Transverse colon (tissue), 4 donors: ENCODE measurements around the gene ZNF653. TPM values are rescaled to one million over a fixed set of nuclear protein-coding genes. Genes with fewer than 3 reads are reported as not detected.

Experiments used
- DNase-seq: peaks from one replicate; pipeline ENCODE4 v3.0.0-alpha.2; 2019
- H3K27ac ChIP-seq, 4 donors: fragments of 200-600 bp; sonication (generic); 2 replicates each; pipeline ENCODE4 v1.5.1; 2016 to 2018; ENCODE audit warnings: inconsistent platforms in 4 of 4
- H3K27me3 ChIP-seq: fragments of 200-600 bp; sonication (generic); 2 replicates; pipeline ENCODE4 v1.5.1; 2017; ENCODE audit warnings: inconsistent platforms
- H3K36me3 ChIP-seq, 4 donors: fragments of 200-600 bp; sonication (generic); 2 replicates each; pipeline ENCODE4 v1.5.1; 2017 to 2019; ENCODE audit warnings: inconsistent platforms in 4 of 4
- H3K4me1 ChIP-seq, 4 donors: fragments of 200-600 bp; sonication (generic); 2 replicates each; pipeline ENCODE4 v1.5.1; 2017 to 2020; ENCODE audit warnings: inconsistent platforms in 4 of 4
- H3K4me3 ChIP-seq, 4 donors: fragments of 200-600 bp; sonication (generic); 1 replicate in 1 of 4; 2 replicates in 3 of 4; pipeline versions ENCODE4 v1.5.1 to v1.6.1; 2017 to 2019; ENCODE audit warnings: inconsistent platforms in 4 of 4
- H3K9me3 ChIP-seq, 2 donors: fragments of 200-600 bp; sonication (generic); 2 replicates each; pipeline ENCODE4 v1.5.1; 2017 to 2019; ENCODE audit warnings: inconsistent platforms in 2 of 2
- EP300 ChIP-seq: sonication (generic); formaldehyde crosslinking; IDR thresholded peaks from one replicate; pipeline ENCODE4 v1.6.1; 2017; ENCODE audit warnings: antibody characterized with exemption, low read depth
- POLR2A ChIP-seq: fragments of 450-650 bp; IDR thresholded peaks from one replicate; pipeline ENCODE4 v1.6.1; 2016; ENCODE audit warnings: antibody characterized with exemption, mild to moderate bottlenecking, moderate library complexity
- POLR2AphosphoS5 ChIP-seq, 3 donors: sonication (generic); formaldehyde crosslinking; IDR thresholded peaks; one replicate each; pipeline ENCODE4 v1.6.1; 2016; ENCODE audit warnings: antibody characterized with exemption in 3 of 3
- WGBS, 2 donors: methylation state at CpG; one replicate each; pipeline ENCODE4 v1.1.5; 2018; ENCODE audit warnings: low coverage in 1 of 2; 5-methylcytosine and 5-hydroxymethylcytosine counted together
- in situ Hi-C, 4 donors: fragments of 200-750 bp; cut with MboI; loops; one replicate each; pipeline versions ENCODE4 v1.15.0 to v1.15.1; 2017; ENCODE audit warnings: low sequenced_read_pairs in 3 of 4, low pct_ligation_motif_present in 1 of 4, low pct_unique_long_range_greater_than_20kb in 1 of 4
- intact Hi-C: fragments of 100-400 bp; cut with DNase I; formaldehyde crosslinking; loops from one replicate; pipeline ENCODE4 v1.15.1; 2023; ENCODE audit warnings: low total_unique reads
- total RNA-seq, 4 donors: library from RNA; depleted of rRNA; stranded (reverse); fragments of >200 nt; gene quantifications; one replicate each; pipeline ENCODE4 v1.1.0, GENCODE V29; 2016
- TF ChIP-seq, protein P1 (sequence below), 5 experiments: fragments of 200-600 bp in 3 of 5; fragments of 450-650 bp in 2 of 5; sonication (generic) in 3 of 5; IDR thresholded peaks; 1 replicate in 2 of 5; 2 replicates in 3 of 5; pipeline ENCODE4 v1.5.1; 2016 to 2017; ENCODE audit warnings: antibody characterized with exemption in 5 of 5, inconsistent platforms in 3 of 5, mild to moderate bottlenecking in 2 of 5, moderate library complexity in 1 of 5

Gene ZNF653
- total RNA-seq, 4 donors from 2014 or later, result 10.6 to 44.9 (median 17.4) TPM

DNA sequence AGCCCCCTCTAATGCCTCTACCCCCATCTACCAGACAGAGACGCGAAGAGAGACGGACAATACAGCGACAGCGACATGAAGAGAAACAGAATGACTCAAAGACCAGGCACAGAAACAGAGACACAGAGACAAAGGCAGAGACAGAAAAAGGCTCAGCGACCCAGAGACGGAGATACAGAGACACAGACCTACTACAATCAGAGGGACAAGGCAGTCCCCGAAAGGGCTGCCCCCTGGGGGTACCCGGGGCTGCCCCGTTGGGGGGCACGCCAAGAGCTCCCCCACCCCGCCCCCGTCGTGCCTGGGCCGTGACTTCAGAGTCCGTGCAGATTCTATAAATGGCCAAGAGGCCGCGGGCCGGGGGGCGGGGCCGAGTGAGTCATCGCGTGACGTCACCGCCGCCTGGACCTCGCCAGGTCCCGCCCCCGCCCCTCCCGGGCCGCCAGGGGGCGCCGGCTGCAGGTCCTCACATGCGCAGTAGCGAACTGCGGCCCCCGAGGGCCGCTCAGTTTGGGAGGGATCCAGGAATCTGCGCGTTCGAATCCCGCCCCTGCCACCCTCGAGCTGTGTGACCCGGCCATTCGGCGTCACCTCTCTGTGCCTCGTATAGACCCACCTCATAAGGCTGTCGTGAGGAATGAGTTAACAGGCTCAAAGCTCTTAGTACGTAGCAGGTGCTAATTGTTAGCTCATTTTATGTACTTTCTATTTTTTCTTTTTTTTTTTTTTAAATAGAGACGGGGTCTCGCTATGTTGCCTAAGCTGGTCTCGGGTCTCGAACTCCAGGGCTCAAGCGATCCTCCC, 30.4 kb upstream of the ZNF653 start:
- no peaks in the 10 kb centered on the region for H3K36me3 ChIP-seq
- peaks cover 0 to 18% (median 10%) of the 10 kb centered on the region in 4 donors for H3K4me1 ChIP-seq
- no peaks in the 10 kb centered on the region for H3K9me3 ChIP-seq
- H3K27ac ChIP-seq, result peak overlapping the region; percentile 82 to 97 (median 87)
- intact Hi-C loops (no loop called here), in situ Hi-C loops (no loop called here)
- DNase-seq, result peak; percentile 93
- TF ChIP-seq POLR2AphosphoS5 (IDR thresholded peaks at IDR 0.05), result peak; percentile 21 to 63 (median 62)
- TF ChIP-seq, protein P1, sequence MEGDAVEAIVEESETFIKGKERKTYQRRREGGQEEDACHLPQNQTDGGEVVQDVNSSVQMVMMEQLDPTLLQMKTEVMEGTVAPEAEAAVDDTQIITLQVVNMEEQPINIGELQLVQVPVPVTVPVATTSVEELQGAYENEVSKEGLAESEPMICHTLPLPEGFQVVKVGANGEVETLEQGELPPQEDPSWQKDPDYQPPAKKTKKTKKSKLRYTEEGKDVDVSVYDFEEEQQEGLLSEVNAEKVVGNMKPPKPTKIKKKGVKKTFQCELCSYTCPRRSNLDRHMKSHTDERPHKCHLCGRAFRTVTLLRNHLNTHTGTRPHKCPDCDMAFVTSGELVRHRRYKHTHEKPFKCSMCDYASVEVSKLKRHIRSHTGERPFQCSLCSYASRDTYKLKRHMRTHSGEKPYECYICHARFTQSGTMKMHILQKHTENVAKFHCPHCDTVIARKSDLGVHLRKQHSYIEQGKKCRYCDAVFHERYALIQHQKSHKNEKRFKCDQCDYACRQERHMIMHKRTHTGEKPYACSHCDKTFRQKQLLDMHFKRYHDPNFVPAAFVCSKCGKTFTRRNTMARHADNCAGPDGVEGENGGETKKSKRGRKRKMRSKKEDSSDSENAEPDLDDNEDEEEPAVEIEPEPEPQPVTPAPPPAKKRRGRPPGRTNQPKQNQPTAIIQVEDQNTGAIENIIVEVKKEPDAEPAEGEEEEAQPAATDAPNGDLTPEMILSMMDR (IDR thresholded peaks at IDR 0.05), result peak; percentile 80 to 94 (median 90)
- peak; percentile 52 for TF ChIP-seq POLR2A
- peak; percentile 12 for TF ChIP-seq EP300
- 12 to 43% methylated on average over 8 to 52 of the region's 54 CpGs for WGBS, 2 donors
- H3K4me3 ChIP-seq, result peak overlapping the region in 3 of 4 donors; percentile 20 to 41 (median 26)
- H3K27me3 ChIP-seq, result peaks cover 24% of the 10 kb centered on the region

DNA sequence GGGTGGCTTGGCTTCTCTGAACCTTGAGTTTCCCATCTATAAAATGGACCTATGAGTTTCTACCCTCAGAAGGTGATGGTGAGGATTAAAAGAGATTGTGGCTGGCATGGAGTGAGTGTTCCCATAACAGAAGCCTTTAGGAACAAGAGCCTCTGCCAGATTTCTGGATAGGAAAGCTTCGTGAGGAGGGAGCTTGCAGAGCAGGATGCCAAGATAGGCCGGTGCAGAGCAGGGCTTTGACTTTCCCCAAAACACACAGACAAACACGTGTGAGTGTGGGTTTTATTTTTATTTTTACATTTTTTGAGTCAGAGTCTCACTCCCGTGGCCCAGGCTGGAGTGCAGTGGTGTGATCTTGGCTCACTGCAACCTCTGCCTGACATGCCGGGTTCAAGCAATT, 29.3 kb upstream of the ZNF653 start:
- Histone ChIP-seq H3K4me3 (no peak overlapping the region), H3K4me1 (peaks cover 0 to 21% (median 10%) of the 10 kb centered on the region in 4 donors), H3K9me3 (no peaks in the 10 kb centered on the region), H3K27ac (peak overlapping the region; percentile 82 to 97 (median 87)), H3K36me3 (no peaks in the 10 kb centered on the region), H3K27me3 (peaks cover 17% of the 10 kb centered on the region)
- no peak for DNase-seq
- in situ Hi-C loops, result no loop called here
- intact Hi-C loops, result no loop called here
- 53 to 79% methylated on average over 4 to 5 of the region's 5 CpGs for WGBS, 2 donors
- TF ChIP-seq EP300, result no peak
- TF ChIP-seq POLR2AphosphoS5 (IDR thresholded peaks at IDR 0.05), result no peak
- TF ChIP-seq POLR2A, result no peak
- TF ChIP-seq, protein P1 (IDR thresholded peaks at IDR 0.05), result no peak

DNA sequence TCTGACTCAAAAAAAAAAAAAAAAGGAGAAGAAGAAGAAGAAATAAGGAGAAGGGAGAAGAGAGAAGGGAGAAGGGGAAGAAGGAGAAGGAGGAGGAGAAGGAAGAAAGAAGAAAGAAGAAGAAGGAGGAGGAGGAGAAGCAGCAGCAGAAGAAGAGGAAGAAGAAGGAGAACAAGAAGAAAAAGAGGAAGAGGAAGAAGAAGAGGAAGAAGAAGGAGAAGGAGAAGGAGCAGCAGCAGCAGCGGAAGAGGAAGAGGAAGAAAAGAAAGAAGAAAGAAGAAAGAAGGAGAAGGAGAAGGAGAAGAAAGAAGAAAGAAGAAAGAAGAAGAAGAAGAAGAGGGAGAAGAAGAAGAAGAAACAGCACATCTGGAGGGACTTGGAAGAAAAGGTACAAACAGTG, 28.9 kb upstream of the ZNF653 start:
- Histone ChIP-seq H3K9me3 (no peaks in the 10 kb centered on the region), H3K4me1 (peaks cover under 1 to 22% (median 12%) of the 10 kb centered on the region in 4 donors), H3K27me3 (peaks cover 12% of the 10 kb centered on the region), H3K4me3 (no peak overlapping the region), H3K36me3 (no peaks in the 10 kb centered on the region), H3K27ac (peak overlapping the region; percentile 82 to 97 (median 87))
- WGBS, 2 donors, result 67 to 71% methylated on average over 1 of the region's 1 CpG
- in situ Hi-C loops (no loop called here), intact Hi-C loops (no loop called here)
- TF ChIP-seq EP300 (no peak), POLR2AphosphoS5 (IDR thresholded peaks at IDR 0.05) (no peak), POLR2A (no peak)
- DNase-seq, result no peak

DNA sequence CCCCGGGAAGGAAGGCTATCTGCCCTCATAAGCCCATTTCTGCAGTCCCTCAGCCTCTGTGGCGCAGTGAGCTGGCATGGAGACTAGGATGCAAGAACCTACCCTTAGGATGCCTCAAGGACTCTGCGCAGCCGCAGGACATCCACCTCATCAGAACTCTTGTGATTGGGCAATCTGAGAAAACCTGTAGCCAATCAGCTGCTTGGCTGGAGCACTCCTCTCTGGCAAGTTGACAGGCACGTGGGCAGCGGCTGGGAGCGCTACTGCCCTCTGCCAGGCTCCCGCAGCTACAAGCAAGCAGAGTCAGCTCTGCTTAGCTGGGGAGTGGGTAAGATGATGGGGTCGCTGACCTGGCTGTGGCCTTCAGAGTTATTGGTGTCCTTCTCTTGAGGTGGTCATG, 24.8 kb upstream of the ZNF653 start:
- 33% methylated on average over 9 of the region's 9 CpGs; no CpG with 5 or more reads in 1 of the 2 donors for WGBS, 2 donors
- no peak overlapping the region for H3K4me3 ChIP-seq

More for the DNA sequence above, 24.8 kb upstream of the ZNF653 start:
- TF ChIP-seq, protein P1 (IDR thresholded peaks at IDR 0.05), result no peak
- peak in 1 of 3 donors; percentile 18 for TF ChIP-seq POLR2AphosphoS5 (IDR thresholded peaks at IDR 0.05)
- Histone ChIP-seq H3K4me1 (peaks cover 9 to 33% (median 18%) of the 10 kb centered on the region in 4 donors), H3K27me3 (no peaks in the 10 kb centered on the region), H3K36me3 (no peaks in the 10 kb centered on the region), H3K9me3 (no peaks in the 10 kb centered on the region), H3K27ac (peak overlapping the region; percentile 21 to 98 (median 93))
- in situ Hi-C loops, result no loop called here
- intact Hi-C loops, result no loop called here
- peak; percentile 80 for DNase-seq
